Measurements from ENCODE around the gene METTL4.

Gene METTL4

GRCh38 chr18:2571200-2572170 is at the start of gene METTL4, which contains the start of gene NDC80:
Gene METTL4, minus strand, starts transcription at chr18:2571505. Its CDS starts 4,289 bp downstream, at chr18:2567216.
Gene NDC80, plus strand, starts transcription at chr18:2571557. Its CDS starts 1,429 bp downstream, at chr18:2572986.
- DNase-seq (ENCODE audit: low read depth) = peak; percentile 89

- peak; percentile 38 for DNase-seq (ENCODE audit: low read depth)
These were observed 46.7 kb upstream of the METTL4 start for GRCh38 chr18:2618009-2618408.

GRCh38 chr18:2617401-2617998 is 46.2 kb upstream of the METTL4 start:
- DNase-seq (ENCODE audit: low read depth) = no peak

GRCh38 chr18:2612996-2613395 is 41.7 kb upstream of the METTL4 start:
- DNase-seq (ENCODE audit: low read depth) = peak; percentile 19

GRCh38 chr18:2610549-2610948 is 39.2 kb upstream of the METTL4 start:
- DNase-seq (ENCODE audit: low read depth) = no peak

GRCh38 chr18:2609604-2610003 is 38.3 kb upstream of the METTL4 start:
- DNase-seq (ENCODE audit: low read depth) = no peak

- DNase-seq (ENCODE audit: low read depth) = peak; percentile 41
These were observed 35.0 kb upstream of the METTL4 start for GRCh38 chr18:2606335-2606734.

GRCh38 chr18:2602844-2603243 is 31.5 kb upstream of the METTL4 start:
- DNase-seq (ENCODE audit: low read depth) = no peak

GRCh38 chr18:2597639-2598038 is 26.3 kb upstream of the METTL4 start:
- no peak for DNase-seq (ENCODE audit: low read depth)

GRCh38 chr18:2590303-2590702 is 19.0 kb upstream of the METTL4 start:
- no peak for DNase-seq (ENCODE audit: low read depth)

GRCh38 chr18:2589345-2590068 is 18.2 kb upstream of the METTL4 start:
- DNase-seq (ENCODE audit: low read depth) = no peak

GRCh38 chr18:2588666-2589344 is 17.5 kb upstream of the METTL4 start:
- DNase-seq (ENCODE audit: low read depth) = no peak

- no peak for DNase-seq (ENCODE audit: low read depth)
These were observed 16.5 kb upstream of the METTL4 start for GRCh38 chr18:2587788-2588187.

GRCh38 chr18:2573408-2573807 is 2.1 kb upstream of the METTL4 start:
- no peak for DNase-seq (ENCODE audit: low read depth)

GRCh38 chr18:2572892-2573291 is 1.6 kb upstream of the METTL4 start:
- DNase-seq (ENCODE audit: low read depth) = peak; percentile 31

GRCh38 chr18:2572171-2572569 is 865 bp upstream of the METTL4 start:
- DNase-seq (ENCODE audit: low read depth) = no peak

GRCh38 chr18:2570772-2571199 is 519 bp downstream of the METTL4 start:
- peak; percentile 68 for DNase-seq (ENCODE audit: low read depth)

- DNase-seq (ENCODE audit: low read depth) = no peak
These were observed 1.7 kb downstream of the METTL4 start for GRCh38 chr18:2569338-2570207.

- no peak for DNase-seq (ENCODE audit: low read depth)
These were observed 2.7 kb downstream of the METTL4 start for GRCh38 chr18:2568605-2569004.

- no peak for DNase-seq (ENCODE audit: low read depth)
These were observed 3.2 kb downstream of the METTL4 start for GRCh38 chr18:2568129-2568528.

- DNase-seq (ENCODE audit: low read depth) = no peak
These were observed 6.9 kb downstream of the METTL4 start for GRCh38 chr18:2564373-2564772.
